Activated naive CD4-positive, alpha-beta T cell treated with anti-CD3 and anti-CD28 coated beads for 36 hours (primary cell): ENCODE measurements around the gene DBN1. TPM values are rescaled to one million over a fixed set of nuclear protein-coding genes. Genes with fewer than 3 reads are reported as not detected.

Experiments
- CTCF ChIA-PET: fragments of 350-600 bp; sonication (Branson Sonifier 250); formaldehyde crosslinking; loops from one replicate; lab custom pipeline; 2021; ENCODE audit warnings: antibody characterized with exemption; lab: Charles Lee
- DNase-seq: peaks from one replicate; pipeline ENCODE4 v3.0.0-alpha.2; 2020
- H3K27ac Mint-ChIP-seq: one replicate; pipeline ENCODE4 v1.8.0; 2021; ENCODE audit warnings: mild to moderate bottlenecking, mixed read lengths
- H3K27me3 Mint-ChIP-seq: one replicate; pipeline ENCODE4 v1.8.0; 2021; ENCODE audit warnings: low read depth, mixed read lengths
- H3K36me3 Mint-ChIP-seq: one replicate; pipeline ENCODE4 v1.8.0; 2021; ENCODE audit warnings: low read depth, mixed read lengths
- H3K4me1 Mint-ChIP-seq: one replicate; pipeline ENCODE4 v1.8.0; 2021; ENCODE audit warnings: low read depth, mixed read lengths
- H3K4me3 Mint-ChIP-seq: one replicate; pipeline ENCODE4 v1.8.0; 2021; ENCODE audit warnings: mild to moderate bottlenecking, moderate library complexity, mixed read lengths
- H3K9me3 Mint-ChIP-seq: one replicate; pipeline ENCODE4 v1.8.0; 2021; ENCODE audit warnings: mixed read lengths
- intact Hi-C: fragments of 100-400 bp; cut with micrococcal nuclease; formaldehyde crosslinking; loops from one replicate; pipeline ENCODE4 v1.15.1; 2023
- total RNA-seq, 2 experiments: library from RNA; stranded (reverse); gene quantifications; one replicate each; pipeline ENCODE4 v1.2.3, GENCODE V29; 2021

DBN1 gene
- total RNA-seq, 2 experiments from 2014 or later = 20.8 to 22.4 TPM

DNA sequence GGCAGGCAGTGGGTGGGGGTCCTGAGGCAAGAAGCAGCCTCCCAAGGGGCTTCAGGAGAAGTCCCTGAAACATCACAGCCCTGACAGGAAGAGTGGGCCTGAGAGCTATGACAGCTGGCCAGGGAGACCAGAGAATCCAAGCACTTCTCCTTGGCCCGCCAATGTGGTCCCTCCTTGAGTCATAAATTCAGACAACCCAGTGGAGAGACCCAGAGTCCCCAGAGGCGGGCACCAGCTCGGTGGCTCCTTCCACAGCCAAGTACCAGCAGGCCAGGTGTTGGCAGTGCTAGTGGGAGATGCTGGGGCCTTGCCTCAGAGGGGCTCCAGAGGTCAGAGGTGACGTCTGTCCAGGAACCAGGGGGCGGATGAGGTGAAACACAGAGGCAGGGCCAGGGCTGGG is 37.7 kb upstream of the DBN1 start:
- no peak overlapping the region for H3K27ac Mint-ChIP-seq
- H3K4me3 Mint-ChIP-seq = no peak overlapping the region
- H3K4me1 Mint-ChIP-seq = peaks cover 24% of the 10 kb centered on the region
- CTCF ChIA-PET = interaction anchor here (0.6 to 0.7 kb wide), 2 partner anchors 10 to 398 kb away, joined by 3 read pairs; no protein-coding TSS in a partner anchor
- DNase-seq = no peak
- H3K9me3 Mint-ChIP-seq = no peaks in the 10 kb centered on the region
- H3K27me3 Mint-ChIP-seq = no peaks in the 10 kb centered on the region
- intact Hi-C loops = no loop called here
- peaks cover 45% of the 10 kb centered on the region for H3K36me3 Mint-ChIP-seq

DNA sequence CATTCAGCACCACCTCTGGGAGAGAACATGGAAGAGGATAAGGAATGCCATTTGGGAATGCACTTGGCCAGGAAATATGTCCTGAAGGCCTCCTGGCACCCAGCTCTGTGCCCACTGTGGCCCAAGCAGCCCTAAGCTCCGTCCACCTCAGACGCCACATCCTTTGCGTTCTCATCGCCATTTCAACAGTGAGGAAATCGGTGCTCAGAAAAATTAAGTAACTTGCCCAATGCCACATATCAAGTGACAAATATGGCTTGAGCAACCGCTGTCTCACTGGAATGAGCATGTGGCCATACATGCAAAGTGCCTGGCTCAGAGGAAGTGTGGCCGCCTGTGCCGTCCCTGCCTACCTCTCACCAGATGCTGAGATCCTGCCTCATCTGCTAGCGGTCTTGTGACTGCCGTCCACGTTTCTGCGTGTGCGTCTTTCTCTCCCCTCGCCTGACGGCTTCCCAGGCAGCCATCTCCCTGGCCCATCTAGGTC is 37.2 kb upstream of the DBN1 start:
- intact Hi-C loops = no loop called here
- no peaks in the 10 kb centered on the region for H3K9me3 Mint-ChIP-seq
- H3K27ac Mint-ChIP-seq = no peak overlapping the region
- CTCF ChIA-PET = interaction anchor here (0.6 kb wide), 1 partner anchor 397 kb away, joined by 3 read pairs; no protein-coding TSS in a partner anchor
- no peaks in the 10 kb centered on the region for H3K27me3 Mint-ChIP-seq
- no peak for DNase-seq
- H3K4me1 Mint-ChIP-seq = peaks cover 19% of the 10 kb centered on the region
- H3K4me3 Mint-ChIP-seq = no peak overlapping the region
- peaks cover 39% of the 10 kb centered on the region for H3K36me3 Mint-ChIP-seq

DNA sequence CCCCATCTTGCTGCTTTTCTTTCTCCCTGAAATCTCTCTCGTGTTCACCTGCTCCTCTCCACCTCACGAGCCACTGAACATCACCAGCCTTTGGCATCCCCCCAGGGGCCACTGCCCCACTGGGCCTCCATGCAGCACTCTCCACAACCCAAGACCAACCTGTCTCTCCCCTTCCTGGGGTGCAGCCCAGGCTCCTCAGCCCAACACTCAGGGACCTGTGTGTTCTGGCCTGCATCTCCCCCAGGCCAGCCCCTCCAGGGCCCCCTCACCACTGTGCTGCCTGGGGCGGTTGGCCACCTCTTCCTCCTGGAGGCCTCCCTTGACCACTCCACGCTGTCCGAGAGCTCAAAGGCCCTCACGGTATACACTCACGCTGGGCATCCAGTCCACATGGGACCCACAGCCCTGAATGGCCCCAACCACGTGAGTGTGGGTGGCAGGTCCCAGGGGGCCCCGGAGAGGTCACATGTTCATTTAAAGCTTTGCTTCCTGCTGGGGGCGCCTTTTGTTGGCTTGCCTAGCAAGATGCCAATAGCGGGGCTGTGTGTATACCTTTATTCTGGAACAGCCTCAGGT is 36.6 kb upstream of the DBN1 start:
- peaks cover 13% of the 10 kb centered on the region for H3K4me1 Mint-ChIP-seq
- H3K27me3 Mint-ChIP-seq = no peaks in the 10 kb centered on the region
- no peak overlapping the region for H3K27ac Mint-ChIP-seq
- peaks cover 34% of the 10 kb centered on the region for H3K36me3 Mint-ChIP-seq
- H3K9me3 Mint-ChIP-seq = no peaks in the 10 kb centered on the region
- H3K4me3 Mint-ChIP-seq = no peak overlapping the region
- no peak for DNase-seq
- CTCF ChIA-PET = no interaction called here
- intact Hi-C loops = no loop called here

DNA sequence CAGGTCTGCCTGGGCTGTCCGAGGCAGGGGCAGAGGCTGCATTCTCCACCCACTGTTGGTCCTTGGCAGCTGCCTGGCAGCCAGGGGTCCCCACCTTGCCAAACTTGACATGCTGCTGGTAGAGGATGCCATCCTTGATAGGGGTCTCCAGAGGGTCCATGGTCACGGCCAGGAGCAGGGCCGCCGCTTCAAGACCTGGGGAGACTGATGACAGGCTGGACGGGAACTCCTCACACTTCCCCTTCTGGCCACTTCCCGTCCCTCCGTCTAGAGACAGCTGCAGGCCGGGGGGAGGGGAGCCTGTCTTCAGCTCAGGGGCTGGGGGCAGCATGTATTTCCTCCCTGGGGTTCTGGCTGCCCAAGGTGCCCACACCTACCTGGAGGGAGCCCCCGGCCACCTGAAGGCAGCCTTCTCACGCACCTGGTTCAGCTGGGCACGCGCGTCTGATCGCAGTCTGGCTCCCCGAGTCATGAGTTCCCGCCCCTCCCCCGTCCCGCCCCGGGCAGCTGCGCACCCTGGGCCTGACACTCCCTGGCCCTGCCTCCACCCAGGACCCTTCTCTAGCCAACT is 36.0 kb upstream of the DBN1 start, which contains the start of gene DOK3:
TSS of gene DOK3 (minus strand) at position 446 of the 571 bp plus-strand sequence. CDS start at position 160, 286 bp downstream.
- H3K9me3 Mint-ChIP-seq = no peaks in the 10 kb centered on the region
- no peaks in the 10 kb centered on the region for H3K27me3 Mint-ChIP-seq
- H3K36me3 Mint-ChIP-seq = peaks cover 28% of the 10 kb centered on the region
- CTCF ChIA-PET = interaction anchor here (1.3 kb wide), 1 partner anchor 12 kb away, joined by 4 read pairs; the partner anchor contains the start of gene PDLIM7
- no peak for DNase-seq
- H3K4me3 Mint-ChIP-seq = no peak within 1 kb of the TSS
- H3K27ac Mint-ChIP-seq = no peak within 1 kb of the TSS
- H3K4me1 Mint-ChIP-seq = peaks cover 7% of the 10 kb centered on the region
- intact Hi-C loops = no loop called here

DNA sequence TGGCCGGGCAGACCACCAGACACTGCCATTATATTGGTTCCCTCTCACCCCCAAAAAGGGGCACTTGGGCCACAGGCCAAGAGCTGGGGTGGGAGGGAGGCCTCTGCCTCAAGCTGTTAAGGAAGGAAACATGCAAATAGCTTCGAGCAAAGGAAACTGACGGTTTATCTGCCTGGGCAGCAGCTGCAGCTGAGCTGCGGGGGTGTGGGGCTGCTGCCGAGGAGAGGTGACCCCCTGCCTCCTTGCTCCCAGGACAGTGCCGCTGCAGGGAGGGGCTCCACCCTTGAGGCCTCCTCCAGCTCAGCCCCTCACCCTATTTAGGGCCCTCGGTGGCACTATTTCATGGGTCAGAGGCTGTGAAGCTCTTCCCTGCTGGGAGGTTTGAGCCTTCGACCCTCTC is 35.4 kb upstream of the DBN1 start:
- intact Hi-C loops = no loop called here
- Mint-ChIP-seq H3K27me3 (no peaks in the 10 kb centered on the region), H3K4me3 (no peak overlapping the region), H3K27ac (no peak overlapping the region), H3K36me3 (peaks cover 23% of the 10 kb centered on the region), H3K4me1 (peaks cover 2% of the 10 kb centered on the region), H3K9me3 (no peaks in the 10 kb centered on the region)
- CTCF ChIA-PET = interaction anchor here (1.3 kb wide), 1 partner anchor 11 kb away, joined by 4 read pairs; the partner anchor contains the start of gene PDLIM7
- DNase-seq = no peak

DNA sequence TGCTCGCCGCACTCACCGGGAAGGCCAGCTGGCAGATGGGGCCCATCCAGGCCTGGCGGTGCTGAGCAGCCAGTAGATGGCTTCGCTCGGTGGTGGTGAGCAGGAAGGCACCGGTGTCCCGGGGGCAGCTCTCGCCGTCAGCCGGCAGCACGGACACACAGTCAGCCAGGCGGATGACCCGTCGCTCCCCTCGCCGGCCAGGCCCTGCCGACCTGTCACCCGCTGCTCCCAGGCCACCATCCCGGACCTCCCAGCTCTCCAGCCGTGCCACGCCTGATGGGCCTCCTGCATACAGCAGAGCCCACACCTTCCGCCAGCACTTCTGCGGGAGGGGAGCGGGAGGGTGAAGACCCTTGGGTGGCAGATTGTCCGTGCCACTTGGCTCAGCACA is 34.8 kb upstream of the DBN1 start:
- CTCF ChIA-PET = interaction anchor here (0.9 to 1.3 kb wide), 2 partner anchors 10 to 15 kb away, joined by 3 to 4 read pairs; partner anchors contain the start of gene PDLIM7
- H3K36me3 Mint-ChIP-seq = peaks cover 19% of the 10 kb centered on the region
- H3K4me1 Mint-ChIP-seq = peaks cover 2% of the 10 kb centered on the region
- intact Hi-C loops = no loop called here
- no peaks in the 10 kb centered on the region for H3K9me3 Mint-ChIP-seq
- no peak overlapping the region for H3K4me3 Mint-ChIP-seq
- DNase-seq = no peak
- no peak overlapping the region for H3K27ac Mint-ChIP-seq
- no peaks in the 10 kb centered on the region for H3K27me3 Mint-ChIP-seq

DNA sequence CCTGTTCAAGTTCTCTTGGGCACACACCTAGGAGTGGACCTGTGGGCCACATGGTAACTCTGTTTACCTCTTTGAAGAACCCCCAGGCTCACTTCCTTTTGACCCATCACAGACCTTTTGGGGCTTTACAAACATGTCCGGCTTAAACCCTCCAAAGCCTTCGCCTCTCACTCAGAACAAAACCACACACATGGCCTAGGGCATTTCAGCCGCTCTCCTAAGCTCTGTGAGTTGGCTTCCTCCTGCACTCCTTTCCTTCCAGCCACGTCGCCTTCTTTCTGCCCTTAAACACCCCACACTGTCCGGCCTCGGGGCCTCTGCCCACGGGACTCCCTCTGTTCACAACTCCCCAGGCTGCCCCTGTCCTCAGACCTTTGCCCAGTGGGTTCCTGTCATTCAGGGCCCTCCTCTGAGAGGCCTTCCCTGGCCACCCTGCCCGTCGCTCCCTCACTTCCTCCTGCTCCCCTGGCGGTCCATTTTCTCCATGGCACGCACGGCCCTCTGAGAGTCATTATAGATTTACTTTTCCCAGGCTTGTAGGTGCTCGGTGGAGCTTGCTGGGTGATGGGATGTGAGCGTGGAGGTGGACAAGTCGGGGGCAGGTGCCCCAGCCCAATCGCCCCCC is 34.3 kb upstream of the DBN1 start:
- Mint-ChIP-seq H3K27me3 (no peaks in the 10 kb centered on the region), H3K4me1 (peaks cover 2% of the 10 kb centered on the region), H3K9me3 (no peaks in the 10 kb centered on the region), H3K36me3 (peaks cover 15% of the 10 kb centered on the region), H3K27ac (no peak overlapping the region), H3K4me3 (no peak overlapping the region)
- CTCF ChIA-PET = interaction anchor here (0.9 to 2.2 kb wide), 5 partner anchors 8 to 117 kb away, joined by 3 to 10 read pairs (median 4); partner anchors contain the start of genes DDX41 and PDLIM7
- no peak for DNase-seq
- intact Hi-C loops = no loop called here

DNA sequence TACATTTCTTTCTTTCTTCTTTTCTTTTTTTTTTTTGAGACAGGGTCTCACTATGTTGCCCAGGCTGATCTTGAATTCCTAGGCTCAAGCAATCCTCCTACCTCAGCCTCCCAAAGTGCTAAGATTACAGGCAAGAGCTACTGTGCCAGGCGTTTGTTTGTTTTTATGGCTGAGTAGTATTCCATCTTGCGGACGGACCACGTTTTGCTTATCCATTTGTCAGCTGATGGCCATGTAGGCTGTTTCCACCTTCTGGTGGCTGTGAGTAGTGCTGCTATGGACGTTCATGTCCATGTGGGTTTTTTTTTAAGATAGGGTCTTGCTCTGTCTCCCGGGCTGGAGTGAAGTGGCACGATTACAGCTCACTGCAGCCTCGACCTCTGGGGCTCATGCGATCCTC is 33.7 kb upstream of the DBN1 start:
- intact Hi-C loops = no loop called here
- Mint-ChIP-seq H3K4me3 (no peak overlapping the region), H3K27me3 (no peaks in the 10 kb centered on the region), H3K27ac (no peak overlapping the region), H3K9me3 (no peaks in the 10 kb centered on the region), H3K4me1 (peaks cover 2% of the 10 kb centered on the region), H3K36me3 (peaks cover 14% of the 10 kb centered on the region)
- no peak for DNase-seq
- CTCF ChIA-PET = interaction anchor here (0.6 to 2.2 kb wide), 6 partner anchors 8 to 116 kb away, joined by 3 to 10 read pairs (median 4); partner anchors contain the start of gene DDX41

DNA sequence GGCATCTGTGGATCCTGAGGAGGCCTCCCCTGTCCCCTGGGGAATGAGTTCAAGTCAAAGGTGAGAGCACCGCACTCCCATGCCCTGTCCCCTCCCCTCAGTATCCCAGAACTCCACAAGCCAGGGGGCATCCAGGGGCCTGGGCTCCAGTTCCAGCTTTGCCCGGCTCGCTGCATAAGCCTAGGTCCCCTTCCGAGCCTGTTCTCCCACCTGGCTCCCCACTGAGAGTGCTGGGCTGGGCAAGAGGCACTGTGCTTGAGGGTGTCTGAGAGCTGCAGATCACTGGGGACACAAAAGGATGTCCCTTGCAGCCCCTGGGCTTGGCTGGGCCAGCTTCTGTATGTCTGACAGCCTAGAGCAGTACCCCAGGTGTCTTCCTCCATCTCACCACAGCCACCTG is 31.6 kb upstream of the DBN1 start:
- no peak for DNase-seq
- Mint-ChIP-seq H3K27me3 (no peaks in the 10 kb centered on the region), H3K4me1 (peaks cover 5% of the 10 kb centered on the region), H3K36me3 (peaks cover 2% of the 10 kb centered on the region), H3K27ac (no peak overlapping the region), H3K9me3 (no peaks in the 10 kb centered on the region), H3K4me3 (no peak overlapping the region)
- CTCF ChIA-PET = no interaction called here
- intact Hi-C loops = no loop called here

DNA sequence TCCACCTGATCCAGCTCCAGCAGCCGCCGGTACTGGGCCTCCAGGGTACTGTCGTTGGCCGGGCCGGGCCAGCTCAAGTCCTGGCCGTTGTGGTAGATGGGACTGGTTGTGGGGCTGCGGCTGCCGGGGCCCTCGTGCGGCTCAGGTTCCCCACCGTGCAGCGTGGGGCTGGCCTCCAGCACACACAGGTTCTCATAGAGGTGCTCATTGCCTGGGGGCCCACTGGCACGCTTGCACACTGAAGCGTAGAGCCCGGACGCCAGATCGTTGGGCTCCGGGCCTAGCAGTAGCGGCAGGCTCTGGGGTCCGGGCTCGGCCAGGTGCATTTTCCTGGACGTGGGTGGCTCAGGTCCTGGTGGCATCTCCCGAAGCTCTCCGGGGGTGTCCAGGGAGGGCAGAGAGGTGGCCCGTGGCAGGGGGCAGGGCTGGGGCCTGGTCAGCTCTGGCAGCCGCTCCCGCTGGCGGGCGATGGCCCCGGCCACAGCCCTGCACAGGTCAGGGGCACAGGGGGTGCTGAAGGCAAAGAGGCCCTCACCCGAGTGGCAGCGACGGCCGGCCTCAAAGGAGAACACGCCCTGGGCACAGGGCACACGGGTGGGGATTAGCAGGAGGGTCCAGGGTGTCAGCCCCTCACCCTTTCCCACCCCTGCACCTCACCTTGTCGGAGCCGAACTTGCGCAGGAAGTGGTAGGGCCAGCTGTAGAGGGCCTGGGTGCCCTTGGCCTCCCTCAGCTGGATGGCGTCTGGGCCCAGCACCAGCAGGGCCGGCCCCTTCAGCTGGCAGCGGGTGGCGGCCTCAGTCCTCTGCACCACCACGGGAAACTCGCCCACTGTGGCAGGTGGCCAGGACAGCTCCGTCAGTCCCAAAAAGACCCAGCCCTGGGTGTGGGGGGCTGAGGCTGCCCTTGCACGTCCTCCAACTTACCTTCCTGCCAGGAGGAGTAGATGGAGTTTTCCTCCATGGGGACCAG is 30.9 kb upstream of the DBN1 start:
- Mint-ChIP-seq H3K27me3 (peaks cover 6% of the 10 kb centered on the region), H3K27ac (no peak overlapping the region), H3K4me1 (peaks cover 3% of the 10 kb centered on the region), H3K36me3 (no peaks in the 10 kb centered on the region), H3K4me3 (no peak overlapping the region), H3K9me3 (no peaks in the 10 kb centered on the region)
- no peak for DNase-seq
- intact Hi-C loops = no loop called here
- CTCF ChIA-PET = interaction anchor here (0.7 to 7.0 kb wide), 2 partner anchors 100 to 113 kb away, joined by 3 to 72 read pairs; no protein-coding TSS in a partner anchor

DNA sequence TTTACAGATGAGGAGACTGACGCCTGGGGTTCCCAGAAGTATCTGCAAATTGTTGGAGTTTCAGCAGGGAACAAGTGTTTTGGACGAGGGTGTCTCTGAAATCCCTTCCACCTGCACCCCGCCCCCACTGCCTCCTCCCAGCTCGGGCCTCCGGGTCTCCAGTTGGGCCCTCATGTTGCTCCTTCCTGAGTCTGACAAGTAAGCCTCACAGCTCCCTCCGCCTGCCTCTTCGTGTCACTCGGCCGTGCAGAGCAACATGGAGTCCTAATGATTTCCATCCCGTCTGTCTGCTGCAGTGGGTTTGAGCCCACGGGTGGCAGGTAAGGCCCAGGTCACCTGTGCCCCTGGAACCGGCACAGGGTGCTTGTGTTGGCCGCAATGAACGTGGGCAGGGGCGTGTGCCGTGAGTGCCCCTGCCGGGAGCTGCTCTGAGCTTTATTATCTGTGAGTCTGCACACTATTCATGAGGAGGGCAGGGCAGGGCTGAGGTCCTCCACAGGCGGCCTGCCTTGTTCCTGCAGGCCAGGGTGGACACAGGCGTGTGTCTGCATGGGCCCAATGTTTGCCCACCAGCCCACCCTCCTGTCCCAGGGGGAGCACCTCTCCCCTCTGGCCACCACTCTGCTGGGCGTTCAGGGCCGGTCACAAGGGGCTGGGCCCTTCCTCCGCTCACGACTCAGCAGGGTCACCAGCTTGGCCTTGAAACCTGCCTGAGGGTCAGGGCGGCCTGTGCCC is 30.1 kb upstream of the DBN1 start:
- Mint-ChIP-seq H3K27ac (no peak overlapping the region), H3K36me3 (no peaks in the 10 kb centered on the region), H3K27me3 (peaks cover 9% of the 10 kb centered on the region), H3K4me1 (peaks cover 8% of the 10 kb centered on the region), H3K4me3 (no peak overlapping the region), H3K9me3 (no peaks in the 10 kb centered on the region)
- intact Hi-C loops = no loop called here
- CTCF ChIA-PET = interaction anchor here (0.7 to 7.0 kb wide), 3 partner anchors 99 to 195 kb away, joined by 3 to 72 read pairs (median 5); no protein-coding TSS in a partner anchor
- DNase-seq = no peak
